Adrenal gland (tissue), 12 donors: ENCODE data around the gene CHIC2. TPM values are rescaled to one million over a fixed set of nuclear protein-coding genes. Genes with fewer than 3 reads are reported as not detected.

Experiments used
- DNase-seq, 7 donors: peaks; one replicate each; pipeline ENCODE4 v3.0.0-alpha.2; 2019 to 2020
- H3K27ac ChIP-seq, 5 donors: fragments of 200-600 bp; sonication (generic) in 4 of 5; 1 replicate in 3 of 5; 2 replicates in 2 of 5; pipeline versions ENCODE4 v1.5.1 to v1.8.0; 2016 to 2020; ENCODE audit warnings: mild to moderate bottlenecking in 1 of 5
- H3K27me3 ChIP-seq: fragments of 200-600 bp; 2 replicates; pipeline ENCODE4 v1.8.0; 2021
- H3K36me3 ChIP-seq, 2 donors: fragments of 200-600 bp; replicated peaks in 1 of 2; 1 replicate in 1 of 2; 2 replicates in 1 of 2; pipeline versions ENCODE4 v1.5.1 to v1.8.0; 2018 to 2022
- H3K4me1 ChIP-seq, 2 donors: fragments of 200-600 bp; replicated peaks in 1 of 2; 1 replicate in 1 of 2; 2 replicates in 1 of 2; pipeline versions ENCODE4 v1.5.1 to v1.8.0; 2018 to 2021
- H3K4me3 ChIP-seq, 4 donors: fragments of 200-600 bp; sonication (generic) in 3 of 4; one replicate each; pipeline ENCODE4 v1.5.1; 2016 to 2018
- H3K9me3 ChIP-seq, 3 donors: fragments of 200-600 bp; sonication (generic) in 1 of 3; replicated peaks in 1 of 3; 1 replicate in 2 of 3; 2 replicates in 1 of 3; pipeline versions ENCODE4 v1.5.1 to v1.8.0; 2016 to 2021
- POLR2A ChIP-seq, 2 donors: fragments of 450-650 bp; IDR thresholded peaks; one replicate each; pipeline ENCODE4 v1.6.1; 2017; ENCODE audit warnings: antibody characterized with exemption in 2 of 2, mild to moderate bottlenecking in 2 of 2, moderate library complexity in 1 of 2
- WGBS, 4 donors: extraction: QIAGEN DNeasy Blood & Tissue Kit in 2 of 4; methylation state at CpG; one replicate each; pipeline versions ENCODE4 v1.1.5 to v1.1.7; 2013 to 2017; 5-methylcytosine and 5-hydroxymethylcytosine counted together
- intact Hi-C, 2 donors: fragments of 100-400 bp; cut with DNase I; formaldehyde crosslinking; loops; one replicate each; pipeline versions ENCODE4 v1.14.1 to v1.15.0; 2022 to 2023
- polyA plus RNA-seq, 3 donors: library from polyadenylated mRNA; stranded (reverse); fragments of 200-250 nt in 2 of 3; fragments of 350-450 nt in 1 of 3; fragmentation: Illumina TruSeq in 1 of 3; extraction: RNeasy Lipid Tissue Mini Kit (QIAGEN cat#74804) in 1 of 3; gene quantifications; one replicate each; pipeline ENCODE4 v1.2.3, GENCODE V29; 2013 to 2014
- total RNA-seq, 9 donors: library from RNA; depleted of rRNA in 4 of 9; stranded (reverse); fragments of >200 nt in 4 of 9; fragments of 120-200 nt in 1 of 9; fragmentation: NEBNext Ultra II Directional in 1 of 9; extraction: Animal tissue kit (Norgen Biotek cat#: 25700) in 1 of 9; gene quantifications; one replicate each; pipeline versions ENCODE4 v1.1.0 to v1.2.4, GENCODE V29; 2013 to 2023
- TF ChIP-seq, protein P1 (sequence below), 6 experiments: fragments of 450-650 bp in 4 of 6; fragments of 200-600 bp in 2 of 6; sonication (generic) in 1 of 6; IDR thresholded peaks; 1 replicate in 5 of 6; 2 replicates in 1 of 6; pipeline versions ENCODE4 v1.5.1 to v1.8.0; 2016 to 2021; ENCODE audit warnings: antibody characterized with exemption in 6 of 6, mild to moderate bottlenecking in 2 of 6, moderate library complexity in 1 of 6
- donor health status: healthy with polysubstance abuse.
- donor health status: Bipolar disorder and iron deficiency.
- donor health status: DM: yes; HTN: yes; CAD: no.
- donor health status: DM: no; HTN: no; CAD: no.
- donor health status: DM: no; HTN: no; CAD: no.
- donor health status: DM: yes; HTN: yes; CAD: no.

The CHIC2 gene
- total and polyA plus RNA-seq, 12 donors: 9.7 to 68.0 (median 24.1) TPM

DNA sequence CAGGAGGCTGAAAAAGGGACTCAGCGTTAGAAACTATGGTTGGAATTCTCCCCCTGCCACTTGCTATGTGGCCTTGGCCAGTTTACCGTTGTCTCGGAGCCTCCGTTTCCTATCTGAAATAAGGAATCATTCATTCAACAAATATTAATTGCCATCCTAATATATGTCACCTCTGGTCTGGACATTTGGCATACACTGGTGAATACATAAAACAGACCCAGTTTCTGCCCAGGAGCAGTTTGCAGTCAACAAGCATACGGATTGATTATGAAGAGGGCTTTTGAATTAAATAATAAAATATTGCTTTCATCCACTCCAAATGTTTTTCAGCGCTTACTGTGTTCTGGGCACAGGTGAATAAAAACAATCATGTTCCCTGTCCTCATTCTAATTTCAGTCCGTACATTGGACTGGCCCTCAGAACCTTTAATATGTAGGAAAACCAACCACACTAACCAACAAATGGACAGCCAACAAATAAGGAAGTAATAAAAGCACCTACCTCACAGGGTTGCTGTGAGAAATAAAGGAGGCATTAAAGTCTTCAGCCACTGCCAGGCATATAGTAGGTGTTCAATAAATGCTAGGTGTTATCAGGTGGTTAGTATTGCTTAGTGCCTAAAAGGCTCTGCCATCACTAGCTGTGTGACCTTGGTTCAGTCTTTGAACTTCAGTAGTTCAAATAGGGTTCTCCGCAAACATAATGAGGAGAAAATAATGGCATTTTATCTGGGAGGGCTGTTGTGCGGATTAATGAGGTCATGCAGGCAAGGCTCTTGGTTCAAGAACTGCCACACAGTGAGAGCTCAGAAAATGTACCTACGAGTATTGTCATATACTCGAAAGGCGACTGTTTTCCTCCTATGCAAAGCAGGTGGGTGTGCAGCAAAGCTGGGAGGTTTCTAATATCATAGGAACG is 28.3 kb upstream of the CHIC2 start:
- H3K4me3 ChIP-seq: peak overlapping the region in 2 of 4 donors; percentile 31 to 63
- no peaks in the 10 kb centered on the region for H3K9me3 ChIP-seq
- intact Hi-C loops: no loop called here
- 27 to 35% (median 32%) methylated on average over 13 of the region's 13 CpGs for WGBS, 4 donors
- TF ChIP-seq, protein P1, sequence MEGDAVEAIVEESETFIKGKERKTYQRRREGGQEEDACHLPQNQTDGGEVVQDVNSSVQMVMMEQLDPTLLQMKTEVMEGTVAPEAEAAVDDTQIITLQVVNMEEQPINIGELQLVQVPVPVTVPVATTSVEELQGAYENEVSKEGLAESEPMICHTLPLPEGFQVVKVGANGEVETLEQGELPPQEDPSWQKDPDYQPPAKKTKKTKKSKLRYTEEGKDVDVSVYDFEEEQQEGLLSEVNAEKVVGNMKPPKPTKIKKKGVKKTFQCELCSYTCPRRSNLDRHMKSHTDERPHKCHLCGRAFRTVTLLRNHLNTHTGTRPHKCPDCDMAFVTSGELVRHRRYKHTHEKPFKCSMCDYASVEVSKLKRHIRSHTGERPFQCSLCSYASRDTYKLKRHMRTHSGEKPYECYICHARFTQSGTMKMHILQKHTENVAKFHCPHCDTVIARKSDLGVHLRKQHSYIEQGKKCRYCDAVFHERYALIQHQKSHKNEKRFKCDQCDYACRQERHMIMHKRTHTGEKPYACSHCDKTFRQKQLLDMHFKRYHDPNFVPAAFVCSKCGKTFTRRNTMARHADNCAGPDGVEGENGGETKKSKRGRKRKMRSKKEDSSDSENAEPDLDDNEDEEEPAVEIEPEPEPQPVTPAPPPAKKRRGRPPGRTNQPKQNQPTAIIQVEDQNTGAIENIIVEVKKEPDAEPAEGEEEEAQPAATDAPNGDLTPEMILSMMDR (IDR thresholded peaks at IDR 0.05): no peak
- no peak for TF ChIP-seq POLR2A (IDR thresholded peaks at IDR 0.05)
- peaks cover 16% of the 10 kb centered on the region for H3K27me3 ChIP-seq
- no peak for DNase-seq
- peaks cover 0 to 9% of the 10 kb centered on the region in 2 donors for H3K4me1 ChIP-seq
- H3K36me3 ChIP-seq: no peaks in the 10 kb centered on the region
- H3K27ac ChIP-seq: no peak overlapping the region

DNA sequence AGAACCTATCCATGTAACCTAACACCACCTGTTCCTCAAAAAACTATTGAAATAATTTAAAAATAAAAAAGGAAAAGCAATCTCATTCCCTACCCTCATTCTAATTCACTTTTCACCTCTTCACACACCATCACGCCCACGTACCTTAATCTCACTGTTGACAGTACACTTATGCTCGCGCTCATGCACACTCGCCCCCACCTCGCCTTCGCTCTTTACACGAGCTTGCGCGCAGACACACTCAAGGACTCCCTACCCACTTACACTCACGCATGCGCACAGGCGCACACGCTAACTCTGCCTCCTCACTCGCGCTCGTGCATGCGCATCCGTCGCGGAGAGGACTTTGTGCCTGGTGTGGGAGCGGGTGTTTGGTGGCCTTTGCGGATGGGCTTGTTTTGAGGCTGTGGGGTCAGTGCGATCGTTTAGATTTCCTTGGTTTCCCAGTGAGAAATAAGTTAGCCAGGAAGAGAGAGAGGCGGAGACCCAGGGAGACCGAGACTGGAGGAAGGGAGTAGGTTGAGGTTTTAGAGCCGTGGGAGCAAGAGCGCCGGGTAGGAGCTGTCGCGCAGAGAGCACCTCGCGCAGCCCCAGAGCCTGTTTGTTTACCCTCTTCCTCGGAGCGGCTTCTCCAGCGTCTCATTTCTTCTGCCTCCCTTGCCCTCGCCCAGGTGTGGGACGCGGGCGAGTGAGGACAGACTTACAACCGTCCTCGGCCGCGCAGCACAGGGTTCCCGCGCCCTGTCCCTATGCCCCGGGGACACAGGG is 27.4 kb upstream of the CHIC2 start:
- H3K27me3 ChIP-seq: peaks cover 16% of the 10 kb centered on the region
- intact Hi-C loops: no loop called here
- H3K27ac ChIP-seq: no peak overlapping the region
- H3K4me1 ChIP-seq: peaks cover 0 to 9% of the 10 kb centered on the region in 2 donors
- H3K4me3 ChIP-seq: peak overlapping the region in 2 of 4 donors; percentile 31 to 63
- TF ChIP-seq, protein P1 (IDR thresholded peaks at IDR 0.05): no peak
- no peak for TF ChIP-seq POLR2A (IDR thresholded peaks at IDR 0.05)
- 0 to 4% (median 2%) methylated on average over 29 to 48 of the region's 48 CpGs for WGBS, 4 donors
- no peaks in the 10 kb centered on the region for H3K9me3 ChIP-seq
- H3K36me3 ChIP-seq: no peaks in the 10 kb centered on the region
- peak; percentile 70 to 82 (median 79) for DNase-seq

DNA sequence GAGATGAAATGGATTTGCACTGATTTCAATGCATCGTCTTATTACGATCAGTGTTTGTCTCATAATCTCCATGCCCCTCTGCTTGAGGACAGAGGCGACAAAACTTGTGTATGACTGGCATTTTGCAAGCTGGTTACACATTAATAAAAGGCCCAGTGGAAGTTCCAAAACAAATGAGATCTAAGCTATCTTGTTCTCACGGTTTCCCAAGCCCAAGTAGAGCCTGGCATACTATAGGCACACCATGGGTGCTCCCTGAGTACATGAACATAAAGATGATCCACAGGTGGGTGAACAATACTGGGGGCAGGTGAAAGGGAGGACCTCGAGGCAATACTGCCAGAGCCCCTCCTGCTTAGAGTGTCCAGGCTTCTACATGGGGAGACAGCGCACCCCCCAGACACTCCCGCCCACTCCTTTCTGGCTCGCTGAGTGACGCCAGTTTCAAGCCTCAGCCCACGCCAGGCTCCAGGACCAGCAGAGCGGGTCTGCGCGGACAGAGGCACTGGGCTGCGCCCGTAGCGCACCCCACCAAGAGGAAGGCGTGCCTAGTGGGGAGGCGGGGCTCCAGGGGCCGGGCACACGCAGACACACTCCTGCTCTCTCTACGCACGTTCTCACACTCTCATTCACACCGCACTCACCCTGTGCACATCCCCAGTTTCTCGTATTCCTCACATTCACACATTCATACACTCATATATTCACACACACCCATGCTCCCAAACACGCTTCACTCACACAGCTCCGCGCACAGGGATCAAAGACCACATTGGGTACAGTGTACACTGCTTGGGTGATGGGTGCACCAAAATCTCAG is 26.6 kb upstream of the CHIC2 start:
- Histone ChIP-seq H3K27me3 (peaks cover 16% of the 10 kb centered on the region), H3K4me3 (peak overlapping the region in 2 of 4 donors; percentile 31 to 63), H3K4me1 (peaks cover 0 to 9% of the 10 kb centered on the region in 2 donors), H3K9me3 (no peaks in the 10 kb centered on the region), H3K27ac (no peak overlapping the region), H3K36me3 (no peaks in the 10 kb centered on the region)
- 21 to 35% (median 21%) methylated on average over 19 to 27 of the region's 27 CpGs for WGBS, 4 donors
- peak in 2 of 7 donors; percentile 34 to 42 for DNase-seq
- TF ChIP-seq, protein P1 (IDR thresholded peaks at IDR 0.05): no peak
- TF ChIP-seq POLR2A (IDR thresholded peaks at IDR 0.05): no peak
- intact Hi-C loops: no loop called here
